ENCODE data around the gene SNAI1. TPM values are rescaled to one million over a fixed set of nuclear protein-coding genes. Genes with fewer than 3 reads are reported as not detected.
"Not testable (repeated sequence)": the region's sequence is repeated elsewhere in the genome, so short reads cannot be mapped to it uniquely, and the experiment has no call there.

SNAI1 gene
- total and polyA plus RNA-seq, 11 donors, result 0.37 to 6.7 (median 1.6) TPM

DNA sequence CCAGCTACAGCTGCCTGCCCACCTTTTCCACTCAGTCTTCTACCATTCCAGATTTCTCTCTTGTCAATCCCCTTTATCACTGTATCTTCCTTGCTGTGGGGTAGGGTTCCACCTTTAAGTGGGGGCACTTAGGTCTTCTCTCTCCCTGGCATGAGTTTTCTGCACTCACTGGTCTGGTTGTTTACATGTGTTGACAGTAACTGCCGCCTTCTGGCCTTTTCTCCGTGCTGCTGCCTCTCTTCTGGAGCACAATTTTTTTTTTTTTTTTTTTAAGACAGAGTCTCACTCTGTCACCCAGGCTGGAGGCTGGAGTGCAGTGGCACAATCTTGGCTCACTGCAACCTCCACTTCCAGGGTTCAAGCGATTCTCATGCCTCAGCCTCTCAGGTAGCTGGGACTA is 34.6 kb upstream of the SNAI1 start:
- no peak for DNase-seq
- WGBS, 4 donors, result 82 to 89% (median 84%) methylated on average over 3 of the region's 3 CpGs
- Histone ChIP-seq H3K27me3 (no peaks in the 10 kb centered on the region), H3K9me3 (no peaks in the 10 kb centered on the region), H3K36me3 (peaks cover 0 to 96% (median 94%) of the 10 kb centered on the region in 9 donors), H3K4me3 (no peak overlapping the region), H3K4me1 (peaks cover 0 to 8% (median 0%) of the 10 kb centered on the region in 12 donors), H3K27ac (no peak overlapping the region)
- intact Hi-C loops (cut with DNase I), result no loop called here
- TF ChIP-seq, protein P1, sequence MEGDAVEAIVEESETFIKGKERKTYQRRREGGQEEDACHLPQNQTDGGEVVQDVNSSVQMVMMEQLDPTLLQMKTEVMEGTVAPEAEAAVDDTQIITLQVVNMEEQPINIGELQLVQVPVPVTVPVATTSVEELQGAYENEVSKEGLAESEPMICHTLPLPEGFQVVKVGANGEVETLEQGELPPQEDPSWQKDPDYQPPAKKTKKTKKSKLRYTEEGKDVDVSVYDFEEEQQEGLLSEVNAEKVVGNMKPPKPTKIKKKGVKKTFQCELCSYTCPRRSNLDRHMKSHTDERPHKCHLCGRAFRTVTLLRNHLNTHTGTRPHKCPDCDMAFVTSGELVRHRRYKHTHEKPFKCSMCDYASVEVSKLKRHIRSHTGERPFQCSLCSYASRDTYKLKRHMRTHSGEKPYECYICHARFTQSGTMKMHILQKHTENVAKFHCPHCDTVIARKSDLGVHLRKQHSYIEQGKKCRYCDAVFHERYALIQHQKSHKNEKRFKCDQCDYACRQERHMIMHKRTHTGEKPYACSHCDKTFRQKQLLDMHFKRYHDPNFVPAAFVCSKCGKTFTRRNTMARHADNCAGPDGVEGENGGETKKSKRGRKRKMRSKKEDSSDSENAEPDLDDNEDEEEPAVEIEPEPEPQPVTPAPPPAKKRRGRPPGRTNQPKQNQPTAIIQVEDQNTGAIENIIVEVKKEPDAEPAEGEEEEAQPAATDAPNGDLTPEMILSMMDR (IDR thresholded peaks at IDR 0.05), result no peak
- TF ChIP-seq POLR2A (IDR thresholded peaks at IDR 0.05), result no peak
- no peak for ATAC-seq

DNA sequence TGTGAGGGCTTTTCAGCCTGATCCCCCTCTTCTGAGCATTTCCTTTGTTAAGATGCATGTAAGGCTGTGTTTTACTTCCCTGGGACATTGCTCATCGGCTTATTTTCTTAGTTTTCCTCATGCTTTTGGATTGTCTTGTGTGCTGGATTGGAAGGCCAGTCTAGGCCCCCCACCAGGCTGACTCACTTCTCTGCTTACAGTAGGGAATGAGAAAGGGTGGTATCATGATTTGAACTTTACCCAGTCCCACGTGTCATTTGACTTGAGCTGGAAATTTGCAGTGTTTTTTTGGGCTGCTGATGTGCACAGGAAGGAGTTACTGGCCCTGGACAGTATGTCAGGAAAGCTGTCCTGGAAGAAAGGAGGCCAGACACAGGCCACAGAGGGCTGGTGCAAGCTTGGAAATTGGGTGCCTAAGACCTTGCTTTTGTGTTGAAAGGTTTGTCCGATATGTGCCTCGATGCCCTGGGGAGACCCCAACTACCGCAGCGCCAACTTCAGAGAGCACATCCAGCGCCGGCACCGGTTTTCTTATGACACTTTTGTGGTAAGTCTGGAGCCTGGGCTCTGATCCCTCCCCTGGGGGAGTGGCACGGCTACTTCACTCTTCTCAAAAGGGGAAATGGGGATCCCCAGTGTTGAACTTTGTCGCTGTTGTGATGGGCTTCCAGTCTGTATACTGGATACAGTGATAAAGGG is 33.8 kb upstream of the SNAI1 start:
- WGBS, 4 donors, result 91 to 96% (median 93%) methylated on average over 11 of the region's 11 CpGs
- H3K9me3 ChIP-seq, result no peaks in the 10 kb centered on the region
- H3K27me3 ChIP-seq, result no peaks in the 10 kb centered on the region
- no peak for TF ChIP-seq POLR2A (IDR thresholded peaks at IDR 0.05)
- TF ChIP-seq, protein P1 (IDR thresholded peaks at IDR 0.05), result no peak
- peaks cover 0 to 8% (median 0%) of the 10 kb centered on the region in 12 donors for H3K4me1 ChIP-seq
- no peak for DNase-seq
- intact Hi-C loops (cut with DNase I), result no loop called here
- H3K36me3 ChIP-seq, result peaks cover 0 to 97% (median 96%) of the 10 kb centered on the region in 9 donors
- ATAC-seq, result peak in 1 of 4 donors; percentile 16
- H3K27ac ChIP-seq, result no peak overlapping the region
- no peak overlapping the region for H3K4me3 ChIP-seq

DNA sequence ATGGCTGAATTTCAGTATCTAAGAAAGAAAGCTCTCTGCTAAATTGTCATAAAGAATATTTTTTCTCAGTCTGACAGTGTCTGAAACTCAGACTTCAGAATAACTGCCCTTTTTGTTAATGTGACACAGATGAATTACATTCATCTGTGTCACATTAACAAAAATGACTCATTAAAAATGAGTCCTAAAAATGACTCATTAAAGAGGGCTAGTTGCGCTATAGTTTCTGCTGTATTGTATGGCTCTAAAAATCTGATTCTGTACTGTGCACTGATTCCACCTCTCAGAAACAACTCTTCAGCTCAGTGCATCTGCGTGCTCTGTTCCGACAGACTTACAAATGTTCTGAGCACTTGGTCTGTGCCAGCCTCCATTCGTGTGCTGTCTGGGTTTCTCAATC is 31.6 kb upstream of the SNAI1 start:
- WGBS, 4 donors, result 88 to 95% (median 90%) methylated on average over 4 of the region's 4 CpGs
- H3K36me3 ChIP-seq, result peaks cover 0 to 97% (median 92%) of the 10 kb centered on the region in 9 donors

DNA sequence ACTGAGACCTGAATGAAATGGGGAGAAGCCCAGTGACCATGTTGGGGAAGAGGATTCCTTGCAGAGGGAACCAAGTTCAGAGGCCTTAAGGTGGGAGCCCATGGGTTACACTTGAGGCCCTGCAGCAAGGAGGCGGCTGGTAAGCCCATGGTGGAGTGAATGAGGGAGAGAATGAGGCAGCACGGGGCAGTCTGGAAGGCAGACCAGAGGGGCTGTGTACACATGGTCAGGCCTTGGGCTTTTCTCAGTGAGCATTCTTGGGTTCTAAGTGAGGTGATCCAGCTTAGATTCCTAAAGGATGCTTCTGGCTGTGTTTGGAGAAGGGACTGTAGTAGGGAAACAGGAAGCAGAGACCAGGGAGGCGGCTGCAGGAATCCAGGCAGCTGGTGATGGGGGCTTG is 27.6 kb upstream of the SNAI1 start:
- no peak overlapping the region for H3K27ac ChIP-seq
- DNase-seq (peak in 1 of 5 donors; percentile 6), ATAC-seq (no peak)
- intact Hi-C loops (cut with DNase I), result no loop called here
- peaks cover 0 to 8% (median 0%) of the 10 kb centered on the region in 12 donors for H3K4me1 ChIP-seq
- TF ChIP-seq POLR2A (IDR thresholded peaks at IDR 0.05), result no peak
- TF ChIP-seq, protein P1 (IDR thresholded peaks at IDR 0.05), result no peak
- H3K9me3 ChIP-seq, result no peaks in the 10 kb centered on the region
- no peaks in the 10 kb centered on the region for H3K27me3 ChIP-seq
- H3K4me3 ChIP-seq, result no peak overlapping the region
- WGBS, 4 donors, result 94 to 98% (median 96%) methylated on average over 3 of the region's 3 CpGs
- H3K36me3 ChIP-seq, result peaks cover 0 to 89% (median 74%) of the 10 kb centered on the region in 9 donors

More for the DNA sequence above, 31.6 kb upstream of the SNAI1 start:
- ATAC-seq (no peak), DNase-seq (no peak)
- no peaks in the 10 kb centered on the region for H3K4me1 ChIP-seq
- TF ChIP-seq POLR2A (IDR thresholded peaks at IDR 0.05), result no peak
- TF ChIP-seq, protein P1 (IDR thresholded peaks at IDR 0.05), result no peak
- no peaks in the 10 kb centered on the region for H3K27me3 ChIP-seq
- intact Hi-C loops (cut with DNase I), result no loop called here
- no peaks in the 10 kb centered on the region for H3K9me3 ChIP-seq
- no peak overlapping the region for H3K4me3 ChIP-seq
- no peak overlapping the region for H3K27ac ChIP-seq

DNA sequence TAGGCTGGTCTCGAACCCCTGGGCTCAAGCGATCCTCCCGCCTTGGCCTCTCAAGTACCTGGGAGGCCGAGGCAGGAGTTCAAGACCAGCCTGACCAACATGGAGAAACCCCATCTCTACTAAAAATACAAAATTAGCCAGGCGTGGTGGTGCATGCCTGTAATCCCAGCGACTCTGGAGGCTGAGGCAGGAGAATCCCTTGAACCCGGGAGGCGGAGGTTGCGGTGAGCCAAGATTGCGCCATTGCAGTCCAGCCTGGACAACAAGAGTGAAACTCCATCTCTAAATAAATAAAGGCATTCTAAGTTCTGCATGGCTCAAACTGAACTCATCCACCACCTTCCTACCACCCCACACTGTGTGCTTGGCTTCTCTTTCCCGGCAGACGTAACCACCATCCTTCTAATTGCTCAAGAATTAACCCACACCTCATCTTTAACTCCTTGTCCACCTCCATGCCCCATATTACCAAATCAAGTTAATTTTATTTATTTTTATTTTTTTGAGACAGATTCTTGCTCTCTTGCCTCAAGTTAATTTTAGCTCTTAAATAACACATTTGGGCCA is 26.9 kb upstream of the SNAI1 start:
- H3K9me3 ChIP-seq; intact Hi-C loops (cut with DNase I); ATAC-seq; DNase-seq; H3K27me3 ChIP-seq; H3K27ac ChIP-seq; H3K4me3 ChIP-seq; H3K4me1 ChIP-seq: not testable (repeated sequence)
- H3K36me3 ChIP-seq, result peaks cover 0 to 83% (median 67%) of the 10 kb centered on the region in 9 donors
- WGBS, 4 donors, result 90 to 95% (median 92%) methylated on average over 12 of the region's 12 CpGs
